HG03469 (cell line): ENCODE data around the gene CAMK2G.
A peak's percentile ranks its signal among the peaks of the same experiment; 100 is the strongest.
"Not testable (repeated sequence)": the region's sequence is repeated elsewhere in the genome, so short reads cannot be mapped to it uniquely, and the experiment has no call there.

Source experiments
- ATAC-seq: cut with Tn5 transposase; IDR thresholded peaks from one replicate; pipeline ENCODE4 v1.9.1; 2021; ENCODE audit warnings: mild to moderate bottlenecking, moderate library complexity, moderate number of reproducible peaks; ENCODE audit not compliant: unreplicated experiment

CAMK2G gene

DNA sequence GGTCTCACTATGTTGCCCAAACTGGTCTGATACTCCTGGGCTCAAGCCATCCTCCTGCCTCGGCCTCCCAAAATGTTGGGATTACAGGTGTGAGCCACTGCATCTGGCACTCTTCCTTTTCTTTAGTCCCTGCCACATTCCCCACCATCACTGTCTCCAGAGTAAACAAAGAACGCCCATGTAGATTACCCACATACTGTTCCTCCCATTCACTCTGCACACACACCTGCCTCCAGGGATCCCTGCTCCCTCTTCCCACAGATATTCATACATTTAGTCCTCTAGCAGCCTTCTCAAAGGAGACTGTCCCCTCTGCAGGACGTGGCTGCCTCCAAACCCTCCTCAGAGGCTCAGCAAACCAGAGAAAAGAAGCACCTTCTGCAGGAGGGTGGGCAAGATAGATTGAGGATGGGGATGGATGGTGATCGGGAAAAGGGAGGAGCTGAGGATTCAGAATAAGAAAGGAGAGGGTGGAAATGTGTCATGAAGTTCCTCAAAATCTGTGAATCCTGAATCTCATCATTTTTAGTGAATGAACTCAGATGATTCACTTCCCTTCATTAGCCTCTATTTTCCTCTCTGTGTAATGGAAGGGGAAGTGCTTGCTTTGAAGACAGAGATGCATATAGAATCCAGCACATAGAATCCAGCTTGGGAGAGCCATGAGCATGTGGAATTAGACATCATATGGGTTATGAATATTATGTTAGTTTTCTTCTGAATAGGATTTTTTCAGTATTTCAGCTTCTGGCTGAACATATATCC lies 31.1 kb upstream of the CAMK2G start:
- no peak for ATAC-seq

DNA sequence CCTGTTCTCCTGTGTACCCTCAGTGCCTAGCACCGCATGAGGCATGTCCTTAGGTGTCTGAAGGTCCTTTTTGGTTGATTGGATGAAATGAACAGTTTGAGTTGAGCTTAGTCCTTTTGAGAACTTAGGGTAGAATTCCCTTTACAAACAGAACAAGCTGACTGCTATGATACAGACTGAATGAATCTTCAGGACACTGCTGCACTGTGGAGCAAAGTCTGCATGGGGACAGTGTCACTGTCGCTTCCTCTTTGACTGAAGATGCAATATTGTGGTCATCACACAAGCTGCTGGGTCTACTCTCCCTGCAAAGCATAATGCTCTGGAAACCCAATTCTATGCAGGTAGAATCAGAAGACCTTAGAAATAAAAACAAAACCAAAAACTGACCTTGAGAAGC lies 28.0 kb upstream of the CAMK2G start:
- ATAC-seq, result no peak

DNA sequence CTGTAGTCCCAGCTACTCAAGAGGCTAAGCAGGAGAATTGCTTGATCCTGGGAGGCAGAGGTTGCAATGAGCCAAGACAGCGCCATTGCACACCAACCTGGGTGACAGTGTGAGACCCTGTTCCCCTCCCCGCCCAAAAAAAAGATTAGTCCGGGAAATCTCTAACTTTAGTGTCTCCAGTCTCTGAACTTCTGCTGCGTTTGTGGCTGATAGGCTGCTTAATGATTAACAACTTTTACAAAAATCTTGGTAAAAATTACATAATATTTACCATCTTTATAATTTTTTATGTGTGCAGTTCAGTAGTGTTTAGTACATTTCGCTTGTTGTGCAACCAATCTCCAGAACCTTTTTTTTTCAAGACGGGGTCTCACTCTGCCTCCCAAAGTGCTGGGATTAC lies 26.9 kb upstream of the CAMK2G start:
- no peak for ATAC-seq

DNA sequence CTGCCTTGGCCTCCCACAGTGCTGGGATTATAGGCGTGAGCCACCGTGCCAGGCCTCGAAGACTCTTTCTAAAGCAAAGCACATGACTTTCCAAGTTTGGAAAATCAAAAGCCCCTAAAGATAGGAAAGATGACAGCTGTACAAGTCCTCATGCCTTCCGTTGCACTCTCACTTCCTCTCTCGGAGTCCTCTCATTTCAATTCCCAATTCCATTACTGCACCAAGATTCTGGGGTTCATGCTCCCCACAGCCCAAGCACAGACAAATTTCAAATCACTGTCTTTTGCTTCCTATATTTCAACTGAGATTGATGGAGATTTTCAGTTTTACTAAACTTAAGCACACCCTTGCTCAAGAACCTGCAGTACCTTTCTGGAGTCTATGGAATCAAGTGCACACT lies 25.7 kb upstream of the CAMK2G start:
- ATAC-seq, result no peak

DNA sequence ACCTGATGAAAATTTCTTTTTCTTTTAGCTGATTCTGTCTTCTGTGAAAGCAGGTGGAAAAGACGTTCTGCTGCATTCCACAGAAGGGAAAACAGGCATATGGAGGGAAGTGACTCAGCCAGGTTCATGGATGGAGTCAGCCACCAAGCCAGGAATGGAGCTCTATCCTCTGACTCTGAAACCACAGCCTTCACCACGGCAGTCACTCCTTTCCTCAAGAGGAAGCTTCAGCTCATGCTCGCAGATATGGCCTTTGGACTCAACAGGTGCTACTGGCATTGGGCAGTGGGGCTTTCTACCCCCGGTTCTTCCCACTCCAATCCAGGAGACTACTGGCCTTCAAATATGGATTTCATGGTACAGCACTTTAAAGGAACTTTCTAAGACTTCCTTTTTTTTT lies 25.1 kb upstream of the CAMK2G start:
- no peak for ATAC-seq

DNA sequence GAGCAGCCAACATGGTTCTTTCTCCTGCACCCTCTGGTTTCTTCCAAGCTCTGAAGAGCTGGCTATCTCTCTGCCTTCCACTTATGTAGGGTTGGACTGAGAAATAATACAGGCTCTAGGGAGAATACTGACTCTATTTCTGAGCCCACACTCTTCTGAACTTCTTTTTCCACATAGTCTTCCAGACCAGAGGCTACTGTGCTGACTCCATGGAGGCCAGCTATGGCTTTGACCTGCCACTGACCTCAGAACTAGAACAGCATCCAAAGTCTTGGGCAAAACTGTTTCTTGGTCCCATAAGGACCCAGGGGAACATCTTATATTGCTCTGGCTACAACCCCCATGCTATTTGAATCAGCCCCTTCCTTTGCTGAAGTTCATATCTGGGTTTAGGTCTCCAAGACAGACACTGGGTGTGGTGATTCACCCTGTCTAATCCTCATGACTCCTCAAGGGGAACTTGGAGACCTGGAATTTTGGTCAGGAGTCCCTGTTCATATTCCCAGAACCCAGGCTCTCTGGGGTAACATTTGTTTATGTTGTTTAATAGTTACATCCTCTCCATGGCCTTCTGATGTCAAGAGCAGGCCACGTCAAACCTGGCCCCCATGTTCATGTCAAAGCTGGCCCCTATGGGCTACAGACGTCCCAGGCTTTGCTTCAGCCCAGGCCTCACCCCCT lies 24.5 kb upstream of the CAMK2G start:
- ATAC-seq, result no peak

DNA sequence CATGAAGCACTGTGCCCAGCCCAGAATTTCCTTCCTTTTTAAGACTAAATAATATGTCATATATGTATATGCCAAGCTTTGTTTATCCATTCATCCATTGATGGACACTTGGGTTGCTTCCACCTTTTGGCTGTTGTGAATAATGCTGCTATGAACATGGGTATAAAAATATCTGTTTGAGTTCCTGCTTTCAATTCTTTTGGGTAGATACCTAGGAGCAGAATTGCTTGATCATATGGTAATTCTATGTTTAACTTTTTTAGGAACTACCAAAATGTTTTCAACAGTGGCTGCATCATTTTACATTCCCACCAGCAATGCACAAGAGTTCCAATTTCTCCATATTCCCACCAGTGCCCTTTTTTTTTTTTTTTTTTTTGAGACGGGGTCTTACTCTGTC lies 23.3 kb upstream of the CAMK2G start:
- no peak for ATAC-seq

DNA sequence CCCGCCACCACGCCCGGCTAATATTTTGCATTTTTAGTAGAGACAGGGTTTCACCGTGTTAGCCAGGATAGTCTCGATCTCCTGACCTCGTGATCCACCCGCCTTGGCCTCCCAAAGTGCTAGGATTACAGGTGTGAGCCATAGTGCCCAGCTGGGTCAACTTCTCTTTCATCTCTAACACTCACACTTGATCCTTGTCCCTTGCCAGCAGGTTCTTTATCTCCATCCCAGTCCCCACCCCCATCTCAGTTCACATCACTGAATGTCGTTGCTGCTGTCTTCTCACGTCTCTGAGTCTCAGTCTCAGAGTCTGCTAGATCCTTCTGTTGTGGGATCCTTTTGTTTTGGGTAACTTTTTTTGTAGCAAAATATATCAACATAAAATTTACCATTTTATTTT lies 21.0 kb upstream of the CAMK2G start:
- not testable (repeated sequence) for ATAC-seq

DNA sequence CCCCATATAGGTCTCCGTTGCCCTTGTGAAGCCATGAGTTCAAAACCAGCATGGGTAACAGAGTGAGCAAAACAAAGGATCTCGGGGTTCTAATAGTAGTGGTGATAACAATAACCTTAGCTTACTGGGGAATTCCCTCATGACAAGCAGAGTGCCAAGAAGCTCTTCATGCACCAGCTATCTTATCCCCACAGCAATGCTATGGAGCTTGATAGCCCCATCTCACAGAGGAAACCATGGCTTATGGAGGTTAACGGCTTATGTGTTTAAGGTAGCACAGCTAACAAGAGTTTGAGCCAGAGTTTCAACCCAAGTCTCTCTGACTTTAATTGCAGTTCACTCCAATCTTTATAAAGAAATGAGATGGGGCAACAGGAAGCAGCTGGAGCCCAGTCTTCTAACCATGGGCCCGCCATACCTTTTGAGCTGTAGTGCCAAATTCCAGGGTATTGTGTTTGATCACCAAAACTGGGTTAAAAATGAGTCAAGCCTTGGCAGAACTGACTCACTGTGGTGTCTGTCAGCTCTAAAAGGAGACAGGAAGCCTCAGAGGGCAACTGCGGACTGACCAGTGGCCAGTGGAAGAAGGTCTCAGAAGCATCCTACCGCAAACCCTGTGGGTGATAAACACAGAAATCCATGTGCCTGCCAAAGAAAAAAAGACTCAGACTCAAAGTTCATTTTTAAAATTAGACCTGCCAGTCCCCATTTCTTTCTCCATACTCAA lies 20.1 kb upstream of the CAMK2G start:
- ATAC-seq, result no peak

DNA sequence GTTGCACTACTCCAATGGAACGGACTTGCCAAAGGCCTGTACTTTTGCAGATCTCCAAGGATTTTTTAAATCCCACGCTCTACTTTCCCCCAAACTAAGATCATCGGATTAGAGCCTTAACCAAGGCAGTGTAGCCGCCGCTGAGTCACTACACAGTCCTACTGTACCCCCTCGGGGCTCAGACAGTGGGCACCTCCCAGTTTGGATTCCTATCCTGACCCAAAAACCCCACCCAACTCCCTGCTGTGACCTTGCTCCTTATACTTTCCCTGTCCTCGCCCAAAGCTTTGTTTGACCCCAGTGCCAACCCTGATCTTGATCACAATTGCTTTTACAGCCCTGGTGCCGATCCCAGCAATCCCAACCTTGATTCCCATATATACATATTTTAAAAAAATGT lies 19.1 kb upstream of the CAMK2G start:
- no peak for ATAC-seq

DNA sequence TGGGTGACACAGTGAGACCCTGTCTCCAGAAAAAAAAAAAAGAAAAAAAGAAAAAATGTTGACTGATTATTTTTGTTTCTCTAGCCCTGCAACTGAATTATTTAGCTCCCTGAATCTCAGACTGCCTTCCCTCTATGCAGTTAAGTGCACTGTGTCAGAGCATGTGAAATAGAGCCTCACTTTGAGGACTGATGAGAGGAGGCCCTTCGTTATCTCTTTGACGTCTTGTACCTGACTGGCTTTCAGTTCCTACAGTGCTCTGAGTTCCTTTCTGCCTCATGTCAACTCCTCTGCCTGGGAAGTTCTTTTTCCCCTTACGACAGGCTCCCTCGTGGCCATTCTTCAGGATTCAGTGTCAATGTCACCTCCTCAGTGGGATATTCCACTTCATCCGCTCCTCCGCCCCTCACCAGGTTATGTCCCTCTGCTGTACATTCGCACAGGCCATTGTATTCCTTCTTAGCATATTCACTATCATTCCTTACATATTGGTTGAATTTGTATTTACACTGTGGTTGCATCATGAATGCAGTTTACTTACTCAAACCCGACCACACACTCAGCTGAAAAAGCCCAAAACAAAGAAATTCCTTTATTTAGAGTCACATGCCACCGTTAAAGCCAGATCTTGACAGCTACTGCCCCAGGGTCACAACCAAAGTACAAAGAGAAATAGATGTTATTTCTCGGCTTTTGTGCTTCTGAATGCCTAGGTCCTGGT lies 18.1 kb upstream of the CAMK2G start:
- no peak for ATAC-seq

DNA sequence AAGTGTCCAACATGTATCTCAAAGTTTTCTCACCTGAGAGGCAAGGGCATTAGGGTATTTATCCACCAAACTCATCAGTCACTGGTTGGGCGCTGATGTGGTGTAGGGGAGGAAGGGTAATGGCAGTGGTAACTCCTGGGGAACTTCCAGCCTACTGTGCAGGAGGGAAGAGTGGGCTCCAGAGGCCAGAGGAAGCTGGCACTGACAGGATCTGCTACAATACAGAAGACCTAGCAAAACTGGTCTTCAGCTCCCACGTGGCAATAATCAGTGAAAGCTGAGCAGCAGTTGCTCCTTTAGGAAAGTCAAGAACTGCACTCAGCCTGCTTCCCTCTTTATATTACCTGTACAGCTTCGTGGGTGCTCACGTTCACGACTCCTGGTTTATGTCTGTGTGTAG lies 17.2 kb upstream of the CAMK2G start:
- no peak for ATAC-seq

DNA sequence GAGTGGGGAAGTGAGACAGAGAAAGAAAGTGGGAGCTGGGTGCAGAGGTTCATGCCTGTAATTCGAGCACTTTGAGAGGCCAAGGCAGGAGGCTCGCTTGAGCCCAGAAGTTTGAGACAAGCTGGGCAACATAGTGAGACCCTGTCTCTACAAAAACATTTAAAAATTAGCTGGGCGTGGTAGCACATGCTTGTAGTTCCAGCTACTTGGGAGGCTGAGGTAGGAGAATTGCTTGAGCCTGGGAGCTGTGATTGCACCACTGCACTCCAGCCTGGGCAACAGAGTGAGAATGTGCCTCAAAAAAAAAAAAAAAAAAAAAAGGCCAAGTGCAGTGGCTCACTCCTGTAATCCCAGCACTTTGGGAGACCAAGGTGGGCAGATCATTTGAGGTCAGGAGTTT lies 16.5 kb upstream of the CAMK2G start:
- ATAC-seq, result not testable (repeated sequence)

DNA sequence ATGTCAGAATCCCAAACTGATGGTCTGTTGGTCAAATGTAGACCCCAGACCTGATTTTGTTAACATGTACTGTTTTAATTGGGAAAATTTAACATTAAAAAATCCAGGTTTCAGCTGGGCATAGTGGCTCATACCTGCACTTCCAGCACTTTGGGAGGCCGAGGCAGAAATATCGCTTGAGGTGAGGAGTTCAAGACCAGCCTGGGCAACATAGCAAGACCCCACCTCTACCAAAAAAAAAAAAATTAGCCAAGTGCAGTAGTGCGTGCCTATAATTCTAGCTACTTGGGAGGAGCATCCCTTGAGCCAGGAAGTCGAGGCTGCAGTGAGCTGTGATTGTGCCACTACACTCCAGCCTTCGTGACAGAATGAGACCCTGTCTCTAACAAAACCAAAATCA lies 15.9 kb upstream of the CAMK2G start:
- ATAC-seq, result no peak

DNA sequence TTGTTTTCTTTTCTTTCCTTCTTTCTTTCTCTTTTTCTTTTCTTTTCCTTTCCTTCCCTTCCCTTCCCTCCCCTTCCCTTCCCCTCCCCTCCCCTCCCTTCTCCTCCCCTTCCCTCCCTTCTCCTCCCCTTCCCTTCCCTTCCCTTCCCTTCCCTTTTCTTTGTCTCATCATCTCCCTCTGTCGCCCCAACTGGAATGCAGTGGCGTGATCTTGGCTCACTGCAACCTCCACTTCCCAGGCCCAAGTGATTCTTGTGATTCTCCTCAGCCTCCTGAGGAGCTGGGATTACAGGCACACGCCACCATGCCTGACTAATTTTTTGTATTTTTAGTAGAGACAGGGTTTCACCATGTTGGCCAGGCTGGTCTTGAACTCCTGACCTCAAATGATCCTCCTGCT lies 15.1 kb upstream of the CAMK2G start:
- ATAC-seq, result not testable (repeated sequence)

DNA sequence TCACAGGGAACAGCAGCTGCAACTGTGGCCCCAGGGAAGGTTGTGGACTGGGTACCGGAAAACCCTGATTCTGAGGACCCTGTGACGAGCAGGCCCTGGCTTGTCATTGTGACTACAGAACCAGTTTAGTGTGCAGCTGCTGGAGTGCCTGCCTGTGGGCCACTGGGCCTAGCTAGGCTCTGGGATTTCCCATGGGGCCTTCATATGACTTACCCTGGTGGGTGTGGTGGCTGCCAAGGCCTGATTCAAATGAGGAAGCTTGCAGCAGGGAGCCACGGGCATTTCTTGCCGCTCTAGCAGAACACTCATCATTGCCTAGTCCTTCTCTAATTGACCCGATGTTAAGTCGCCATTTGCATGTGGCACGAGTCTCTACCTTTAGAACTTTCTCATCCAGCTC lies 14.7 kb upstream of the CAMK2G start:
- no peak for ATAC-seq

DNA sequence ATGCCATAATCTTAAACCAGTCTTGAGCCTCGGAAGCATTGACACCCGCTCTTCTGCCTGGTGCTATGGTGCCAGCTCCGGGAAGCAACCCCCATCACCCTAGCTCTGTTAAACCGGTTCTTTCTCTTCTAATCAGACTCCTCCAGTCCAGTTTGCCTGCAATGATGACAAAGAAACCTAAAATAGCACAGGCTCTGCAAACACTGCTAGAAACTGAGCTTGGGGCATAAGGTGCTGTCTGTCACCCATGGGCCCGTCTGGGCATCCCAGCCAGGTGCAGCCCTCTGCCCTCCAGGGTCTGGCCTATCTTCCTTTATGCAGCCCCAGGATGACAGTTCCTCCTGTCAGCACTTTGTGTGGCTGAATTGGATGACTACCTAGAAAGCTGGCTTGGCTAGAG lies 14.2 kb upstream of the CAMK2G start:
- no peak for ATAC-seq

DNA sequence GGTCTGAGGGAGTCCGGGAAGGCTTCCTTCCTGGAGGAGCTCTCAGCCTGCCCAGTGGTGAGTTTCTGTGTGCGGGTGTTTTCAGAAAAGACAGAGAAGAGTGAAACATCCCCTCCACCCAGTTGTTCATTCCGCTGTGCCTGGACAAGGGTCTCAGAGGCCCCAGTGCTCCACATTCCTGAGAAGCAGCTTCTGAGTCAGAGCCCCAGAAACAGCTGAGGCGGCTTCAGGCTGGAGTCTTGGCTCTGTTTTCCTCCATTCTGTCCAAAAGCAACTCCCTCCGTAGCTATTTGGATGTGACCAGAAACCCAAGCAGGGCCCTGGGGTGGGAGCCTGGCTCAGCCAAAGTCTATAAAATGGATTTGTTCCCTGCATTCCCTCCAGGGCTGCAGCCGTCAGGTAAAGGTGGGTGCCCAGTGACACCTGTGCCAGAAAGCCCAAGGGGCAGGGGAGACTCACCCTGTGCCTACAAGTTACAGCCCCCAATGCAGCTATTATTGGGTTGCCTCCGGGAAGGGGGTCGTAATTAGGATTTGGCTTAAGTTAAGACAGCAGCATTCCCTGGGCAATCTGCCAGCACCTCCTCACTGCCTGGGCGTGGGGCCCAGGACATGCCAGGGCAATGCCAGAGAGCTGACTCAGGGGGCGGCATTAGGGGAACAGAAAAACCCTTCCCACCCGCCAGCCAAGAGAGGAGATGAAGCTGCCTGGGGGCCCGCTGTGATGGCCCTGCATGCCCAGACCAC lies 13.1 kb upstream of the CAMK2G start:
- ATAC-seq, result no peak

DNA sequence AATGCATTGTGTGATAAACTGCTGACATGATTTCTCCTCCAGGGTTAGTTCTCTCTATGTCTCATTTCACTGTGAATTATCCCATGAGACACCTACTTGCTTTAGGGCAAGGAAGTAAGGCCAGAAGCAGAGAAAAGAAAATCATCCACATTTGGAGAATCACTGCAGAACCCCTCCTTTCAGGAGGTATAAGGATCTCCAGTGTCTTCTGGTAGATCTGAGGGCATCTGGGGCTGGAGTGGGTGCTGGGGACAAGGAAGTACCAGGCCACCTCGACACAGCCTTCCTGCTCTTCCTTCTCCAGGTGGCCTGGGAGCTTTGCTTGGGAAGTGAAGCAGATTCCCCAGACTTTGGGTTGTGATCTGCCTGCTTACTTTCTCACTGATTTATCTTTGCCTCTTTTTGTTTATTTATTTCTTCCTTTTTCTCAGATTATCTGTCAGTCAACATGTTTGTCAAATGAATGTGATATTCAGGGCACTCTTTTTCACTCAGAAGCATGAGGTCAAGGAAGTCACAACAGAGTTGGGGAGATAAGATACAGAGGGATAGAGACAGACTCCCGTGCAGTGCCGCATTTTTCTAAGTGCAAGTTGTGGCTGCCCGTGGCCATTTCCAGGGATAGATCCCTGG lies 12.4 kb upstream of the CAMK2G start:
- ATAC-seq, result no peak

DNA sequence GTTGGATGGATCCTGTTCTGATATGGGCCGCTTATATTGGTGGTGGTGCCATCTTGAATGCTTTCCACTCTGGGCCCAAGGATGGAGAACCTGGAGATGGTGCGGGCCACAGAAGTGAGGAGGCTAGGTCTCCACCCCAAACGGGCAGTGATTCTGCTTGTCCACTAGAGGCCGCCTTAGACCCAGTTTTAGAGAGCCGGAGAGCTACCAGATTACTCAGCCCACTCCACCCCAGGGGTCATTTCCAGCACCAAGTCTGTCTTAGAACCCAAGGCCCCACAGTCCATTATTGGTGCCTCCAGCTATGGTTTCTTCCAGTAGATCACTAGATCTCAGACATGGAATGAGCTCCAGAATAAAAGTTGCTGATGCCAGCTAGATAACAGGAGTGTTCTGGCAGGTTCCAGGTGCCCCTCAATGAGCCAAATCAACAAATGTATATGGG lies 11.8 kb upstream of the CAMK2G start:
- ATAC-seq, result peak; percentile 46
